Activated CD8-positive, alpha-beta T cell treated with anti-CD3 and anti-CD28 coated beads for 36 hours (primary cell): ENCODE data around the gene SLC4A4. TPM values are rescaled to one million over a fixed set of nuclear protein-coding genes. Genes with fewer than 3 reads are reported as not detected.

Experiments used
- ATAC-seq: fragments of 200-7000 bp; cut with Tn5 transposase; one replicate; pipeline ENCODE4 v1.10.0; 2021; ENCODE audit warnings: mild to moderate bottlenecking, moderate library complexity
- CTCF ChIA-PET: fragments of 350-600 bp; sonication (Branson Sonifier 250); formaldehyde crosslinking; loops from one replicate; lab custom pipeline; 2021; ENCODE audit warnings: antibody characterized with exemption; lab: Charles Lee
- POLR2A ChIA-PET: fragments of 350-600 bp; sonication (Branson Sonifier 250); formaldehyde crosslinking; loops from one replicate; lab custom pipeline; 2021; ENCODE audit warnings: antibody characterized with exemption; lab: Charles Lee
- DNase-seq: peaks from one replicate; pipeline ENCODE4 v3.0.0-alpha.2; 2020
- H3K27ac Mint-ChIP-seq: one replicate; pipeline ENCODE4 v1.8.0; 2021; ENCODE audit warnings: mild to moderate bottlenecking, mixed read lengths
- H3K27me3 Mint-ChIP-seq: one replicate; pipeline ENCODE4 v1.8.0; 2021; ENCODE audit warnings: mixed read lengths
- H3K36me3 Mint-ChIP-seq: one replicate; pipeline ENCODE4 v1.8.0; 2021; ENCODE audit warnings: low read depth, mixed read lengths
- H3K4me1 Mint-ChIP-seq: one replicate; pipeline ENCODE4 v1.8.0; 2021; ENCODE audit warnings: low read depth, mixed read lengths
- H3K4me3 Mint-ChIP-seq: one replicate; pipeline ENCODE4 v1.8.0; 2021; ENCODE audit warnings: mild to moderate bottlenecking, moderate library complexity, mixed read lengths
- H3K9me3 Mint-ChIP-seq: one replicate; pipeline ENCODE4 v1.8.0; 2021; ENCODE audit warnings: mixed read lengths
- intact Hi-C: fragments of 100-400 bp; cut with micrococcal nuclease; formaldehyde crosslinking; loops from one replicate; pipeline ENCODE4 v1.10.0; 2022
- total RNA-seq, 2 experiments: library from RNA; stranded (reverse); gene quantifications; one replicate each; pipeline ENCODE4 v1.2.3, GENCODE V29; 2021
- TF ChIP-seq, protein P1 (sequence below): fragments of 200-600 bp; IDR thresholded peaks from one replicate; pipeline ENCODE4 v1.8.0; 2022; ENCODE audit warnings: antibody characterized with exemption, mild to moderate bottlenecking

Gene SLC4A4
- total RNA-seq, 2 experiments from 2014 or later, result 0.59 to 0.81 TPM

DNA sequence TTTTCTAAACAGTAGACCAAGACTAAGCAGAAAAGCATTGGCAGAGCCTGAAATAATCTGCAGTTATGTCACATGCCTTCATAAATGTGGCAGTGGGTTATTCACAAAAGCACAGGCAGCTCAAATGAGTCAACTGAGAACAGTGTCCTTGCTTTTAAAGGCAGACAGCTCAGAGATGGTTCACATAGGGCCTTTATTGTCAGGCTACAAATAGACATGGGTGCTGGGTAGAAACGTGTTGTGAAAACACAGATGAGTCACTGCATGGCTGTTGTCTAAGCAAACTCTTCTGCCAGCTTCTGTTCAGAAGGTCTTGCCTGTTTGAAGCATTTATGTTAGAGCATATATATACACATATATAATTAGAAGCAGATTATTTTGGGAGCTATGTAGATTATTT, 118.0 kb downstream of the SLC4A4 start:
- POLR2A ChIA-PET, result no interaction called here
- TF ChIP-seq, protein P1, sequence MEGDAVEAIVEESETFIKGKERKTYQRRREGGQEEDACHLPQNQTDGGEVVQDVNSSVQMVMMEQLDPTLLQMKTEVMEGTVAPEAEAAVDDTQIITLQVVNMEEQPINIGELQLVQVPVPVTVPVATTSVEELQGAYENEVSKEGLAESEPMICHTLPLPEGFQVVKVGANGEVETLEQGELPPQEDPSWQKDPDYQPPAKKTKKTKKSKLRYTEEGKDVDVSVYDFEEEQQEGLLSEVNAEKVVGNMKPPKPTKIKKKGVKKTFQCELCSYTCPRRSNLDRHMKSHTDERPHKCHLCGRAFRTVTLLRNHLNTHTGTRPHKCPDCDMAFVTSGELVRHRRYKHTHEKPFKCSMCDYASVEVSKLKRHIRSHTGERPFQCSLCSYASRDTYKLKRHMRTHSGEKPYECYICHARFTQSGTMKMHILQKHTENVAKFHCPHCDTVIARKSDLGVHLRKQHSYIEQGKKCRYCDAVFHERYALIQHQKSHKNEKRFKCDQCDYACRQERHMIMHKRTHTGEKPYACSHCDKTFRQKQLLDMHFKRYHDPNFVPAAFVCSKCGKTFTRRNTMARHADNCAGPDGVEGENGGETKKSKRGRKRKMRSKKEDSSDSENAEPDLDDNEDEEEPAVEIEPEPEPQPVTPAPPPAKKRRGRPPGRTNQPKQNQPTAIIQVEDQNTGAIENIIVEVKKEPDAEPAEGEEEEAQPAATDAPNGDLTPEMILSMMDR, result no peak
- H3K36me3 Mint-ChIP-seq, result no peaks in the 10 kb centered on the region
- no peak for DNase-seq
- H3K9me3 Mint-ChIP-seq, result no peaks in the 10 kb centered on the region
- no peaks in the 10 kb centered on the region for H3K4me1 Mint-ChIP-seq
- no peak for ATAC-seq
- intact Hi-C loops, result no loop called here
- no peak overlapping the region for H3K27ac Mint-ChIP-seq
- H3K4me3 Mint-ChIP-seq, result no peak overlapping the region
- CTCF ChIA-PET, result no interaction called here
- H3K27me3 Mint-ChIP-seq, result no peaks in the 10 kb centered on the region

DNA sequence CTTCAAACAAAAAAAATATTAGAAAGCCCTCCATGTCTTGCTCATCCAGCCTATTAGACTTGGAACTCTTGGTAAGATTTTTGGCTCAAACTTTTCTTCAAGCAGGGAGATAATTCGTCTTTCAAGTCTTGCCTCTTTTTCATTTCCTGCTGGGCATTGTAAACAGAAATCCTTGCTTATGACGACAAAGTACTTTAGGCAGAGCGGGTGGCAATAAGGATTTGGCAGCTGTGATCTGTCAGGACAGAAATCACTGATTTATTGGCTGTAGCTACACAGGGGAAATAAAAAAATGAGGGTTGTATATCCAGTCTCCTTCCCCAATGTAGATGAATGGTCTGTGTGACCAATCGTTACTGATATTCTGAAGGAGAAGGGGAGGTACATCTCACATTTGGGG, 121.6 kb downstream of the SLC4A4 start:
- Mint-ChIP-seq H3K9me3 (no peaks in the 10 kb centered on the region), H3K4me3 (no peak overlapping the region), H3K4me1 (no peaks in the 10 kb centered on the region), H3K27ac (no peak overlapping the region), H3K27me3 (no peaks in the 10 kb centered on the region), H3K36me3 (no peaks in the 10 kb centered on the region)
- ATAC-seq, result no peak
- POLR2A ChIA-PET, result no interaction called here
- no peak for DNase-seq
- CTCF ChIA-PET, result no interaction called here
- TF ChIP-seq, protein P1, result no peak
- intact Hi-C loops, result no loop called here

DNA sequence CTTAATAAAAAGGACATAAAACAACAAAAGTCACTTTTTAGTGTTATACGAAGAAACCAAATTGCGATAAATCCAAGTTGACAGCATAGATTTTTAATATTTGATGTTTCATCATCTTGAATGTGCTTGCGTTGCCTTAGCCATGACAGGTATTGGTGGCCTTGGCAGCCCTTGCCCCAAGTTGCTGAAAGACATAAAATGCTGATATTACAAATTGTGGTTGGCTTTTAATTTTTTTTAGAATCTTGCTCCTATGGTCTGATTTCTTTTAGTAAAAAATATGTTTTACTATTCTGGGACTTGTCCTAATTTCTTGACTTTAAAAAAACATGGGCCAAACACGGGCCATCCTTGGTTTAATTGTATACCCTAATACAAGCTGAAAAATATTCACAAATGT, 122.6 kb downstream of the SLC4A4 start:
- no peaks in the 10 kb centered on the region for H3K27me3 Mint-ChIP-seq
- no peak overlapping the region for H3K4me3 Mint-ChIP-seq
- TF ChIP-seq, protein P1, result no peak
- POLR2A ChIA-PET, result no interaction called here
- H3K27ac Mint-ChIP-seq, result no peak overlapping the region
- CTCF ChIA-PET, result no interaction called here
- ATAC-seq, result no peak
- H3K4me1 Mint-ChIP-seq, result no peaks in the 10 kb centered on the region
- H3K9me3 Mint-ChIP-seq, result no peaks in the 10 kb centered on the region
- intact Hi-C loops, result no loop called here
- no peaks in the 10 kb centered on the region for H3K36me3 Mint-ChIP-seq
- no peak for DNase-seq

DNA sequence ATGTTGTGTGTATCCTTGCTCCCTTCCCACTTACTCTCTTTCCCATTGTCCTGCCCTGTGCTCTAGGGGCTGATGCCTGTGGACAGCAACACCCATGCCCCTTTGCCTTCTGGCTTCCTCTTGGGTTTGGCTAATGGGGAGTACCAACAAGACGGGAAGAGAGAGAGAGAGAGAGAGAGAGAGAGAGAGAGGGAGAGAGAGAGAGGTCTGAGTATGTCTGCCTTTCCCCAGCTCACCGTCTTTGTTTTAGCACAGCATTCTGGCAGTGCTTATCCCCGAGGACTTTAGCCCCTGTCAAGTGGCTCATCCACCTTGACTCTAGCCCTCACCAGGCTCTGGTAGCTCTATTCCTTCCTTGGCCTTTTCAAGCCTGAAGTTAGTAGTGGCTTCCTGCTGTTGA, 128.0 kb downstream of the SLC4A4 start:
- POLR2A ChIA-PET, result no interaction called here
- intact Hi-C loops, result no loop called here
- H3K27me3 Mint-ChIP-seq, result no peaks in the 10 kb centered on the region
- CTCF ChIA-PET, result no interaction called here
- H3K9me3 Mint-ChIP-seq, result no peaks in the 10 kb centered on the region
- DNase-seq (no peak), ATAC-seq (no peak)
- H3K4me1 Mint-ChIP-seq, result no peaks in the 10 kb centered on the region
- no peak overlapping the region for H3K4me3 Mint-ChIP-seq
- H3K36me3 Mint-ChIP-seq, result no peaks in the 10 kb centered on the region
- TF ChIP-seq, protein P1, result no peak
- no peak overlapping the region for H3K27ac Mint-ChIP-seq

DNA sequence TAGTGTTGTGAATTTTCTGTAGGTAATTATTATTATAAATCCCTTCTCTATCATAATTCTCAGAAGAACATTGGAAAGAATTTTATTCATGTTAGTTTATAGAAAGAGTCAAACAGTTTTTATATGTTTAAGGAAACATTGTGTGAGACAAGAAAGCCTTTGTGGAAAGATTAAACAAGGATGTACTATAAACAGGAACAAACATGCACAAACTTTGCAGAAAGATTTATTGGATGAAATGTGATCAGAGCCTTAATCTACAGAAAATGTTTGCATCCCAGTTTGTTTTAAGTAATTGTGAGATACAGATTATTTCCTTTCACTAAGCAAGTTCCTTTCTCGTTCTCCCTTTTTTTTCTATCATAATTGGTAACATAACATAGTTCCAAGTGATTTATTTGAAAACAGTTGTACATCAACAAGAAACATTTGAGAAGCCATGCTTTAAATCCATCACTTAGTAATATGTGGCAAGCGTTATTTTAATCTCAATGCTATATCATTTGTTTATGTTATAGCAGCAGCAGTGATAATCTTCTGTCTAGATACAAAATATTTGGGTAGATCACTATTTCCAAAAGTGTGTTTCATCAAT, 129.4 kb downstream of the SLC4A4 start:
- CTCF ChIA-PET, result no interaction called here
- H3K9me3 Mint-ChIP-seq, result no peaks in the 10 kb centered on the region
- TF ChIP-seq, protein P1, result no peak
- no peak overlapping the region for H3K4me3 Mint-ChIP-seq
- H3K36me3 Mint-ChIP-seq, result no peaks in the 10 kb centered on the region
- intact Hi-C loops, result no loop called here
- no peak overlapping the region for H3K27ac Mint-ChIP-seq
- no peaks in the 10 kb centered on the region for H3K4me1 Mint-ChIP-seq
- ATAC-seq (no peak), DNase-seq (no peak)
- POLR2A ChIA-PET, result no interaction called here
- no peaks in the 10 kb centered on the region for H3K27me3 Mint-ChIP-seq
